Measurements from ENCODE around the gene DGKA. TPM values are rescaled to one million over a fixed set of nuclear protein-coding genes. Genes with fewer than 3 reads are reported as not detected.
"Not testable (repeated sequence)": the region's sequence is repeated elsewhere in the genome, so short reads cannot be mapped to it uniquely, and the experiment has no call there.

Gene DGKA
- polyA plus RNA-seq, 1 donor from 2014 or later = 114 TPM

- no peaks in the 10 kb centered on the region for H3K27me3 Mint-ChIP-seq
- H3K9me3 Mint-ChIP-seq = no peaks in the 10 kb centered on the region
- no peaks in the 10 kb centered on the region for H3K36me3 Mint-ChIP-seq
- no peak overlapping the region for H3K27ac Mint-ChIP-seq
- H3K4me3 Mint-ChIP-seq = peak overlapping the region in 2 of 4 donors; percentile 22 to 76
- H3K4me1 Mint-ChIP-seq = peaks cover 13 to 24% (median 22%) of the 10 kb centered on the region in 3 donors
Observed at GRCh38 chr12:55970775-55971174, 39.8 kb downstream of the DGKA start.

DNA sequence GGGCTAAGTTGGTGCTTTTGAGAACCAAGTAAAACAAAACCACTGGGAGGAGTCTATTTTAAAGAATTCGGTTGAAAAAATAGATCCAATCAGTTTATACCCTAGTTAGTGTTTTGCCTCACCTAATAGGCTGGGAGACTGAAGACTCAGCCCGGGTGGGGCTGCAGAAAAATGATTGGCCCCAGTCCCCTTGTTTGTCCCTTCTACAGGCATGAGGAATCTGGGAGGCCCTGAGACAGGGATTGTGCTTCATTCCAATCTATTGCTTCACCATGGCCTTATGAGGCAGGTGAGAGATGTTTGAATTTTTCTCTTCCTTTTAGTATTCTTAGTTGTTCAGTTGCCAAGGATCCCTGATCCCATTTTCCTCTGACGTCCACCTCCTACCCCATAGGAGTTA is 41.1 kb downstream of the DGKA start:
- peaks cover 9 to 22% (median 12%) of the 10 kb centered on the region in 3 donors for H3K4me1 Mint-ChIP-seq
- H3K4me3 Mint-ChIP-seq = peak overlapping the region in 2 of 4 donors; percentile 26 to 50
- H3K9me3 Mint-ChIP-seq = no peaks in the 10 kb centered on the region
- no peaks in the 10 kb centered on the region for H3K27me3 Mint-ChIP-seq
- H3K27ac Mint-ChIP-seq = no peak overlapping the region
- no peaks in the 10 kb centered on the region for H3K36me3 Mint-ChIP-seq

DNA sequence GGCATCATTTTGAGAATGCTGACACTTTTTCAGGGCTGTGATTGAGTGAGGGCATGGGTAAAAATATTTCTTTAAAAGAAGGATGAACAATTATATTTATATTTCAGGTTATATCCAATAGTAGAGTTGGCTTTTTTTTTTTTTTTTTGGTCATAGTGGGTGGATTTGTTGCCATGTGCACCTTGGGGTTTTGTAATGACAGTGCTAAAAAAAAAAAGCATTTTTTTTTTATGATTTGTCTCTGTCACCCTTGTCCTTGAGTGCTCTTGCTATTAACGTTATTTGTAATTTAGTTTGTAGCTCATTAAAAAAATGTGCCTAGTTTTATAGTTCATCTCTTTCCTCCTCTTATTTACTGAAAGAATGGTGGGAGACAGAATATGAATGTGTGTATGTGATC is 41.5 kb downstream of the DGKA start:
- Mint-ChIP-seq H3K9me3 (no peaks in the 10 kb centered on the region), H3K4me3 (peak overlapping the region in 2 of 4 donors; percentile 26 to 50), H3K4me1 (peaks cover 8 to 21% (median 11%) of the 10 kb centered on the region in 3 donors), H3K36me3 (no peaks in the 10 kb centered on the region), H3K27me3 (no peaks in the 10 kb centered on the region), H3K27ac (no peak overlapping the region)

DNA sequence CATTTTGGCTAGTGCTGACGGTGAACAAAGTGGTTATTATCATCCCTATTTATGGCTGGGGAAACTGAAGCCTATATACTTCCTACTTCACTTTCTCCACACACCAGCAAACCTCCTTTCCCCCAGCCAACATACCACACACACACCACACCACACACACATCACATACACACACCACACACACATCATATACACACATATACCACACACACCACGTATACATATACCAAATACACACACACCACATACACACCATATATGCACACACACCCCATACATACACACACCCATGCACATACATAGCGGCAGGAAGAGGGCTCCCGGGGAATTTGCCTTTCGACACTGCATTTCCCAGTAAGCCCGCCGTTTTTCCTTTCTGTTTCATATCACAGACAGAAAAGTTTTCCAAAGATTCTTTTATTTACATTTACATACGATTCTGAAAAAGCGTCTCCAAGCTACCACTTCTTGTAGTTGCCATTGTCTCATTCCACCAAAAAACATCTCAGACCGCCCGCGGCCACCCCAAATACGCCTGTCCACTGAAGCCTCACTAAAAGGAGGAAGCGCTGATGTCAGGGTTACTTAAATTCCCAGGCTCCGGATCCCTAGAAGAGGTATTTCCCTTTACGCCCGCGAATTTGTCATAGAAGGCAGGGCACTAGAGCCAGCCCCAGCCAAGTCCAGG is 42.1 kb downstream of the DGKA start:
- Mint-ChIP-seq H3K27me3 (no peaks in the 10 kb centered on the region), H3K36me3 (no peaks in the 10 kb centered on the region), H3K4me3 (no peak overlapping the region), H3K4me1 (peaks cover 4 to 19% (median 5%) of the 10 kb centered on the region in 3 donors), H3K27ac (no peak overlapping the region), H3K9me3 (no peaks in the 10 kb centered on the region)

- no peaks in the 10 kb centered on the region for H3K27me3 Mint-ChIP-seq
- no peak within 1 kb of the TSS for H3K27ac Mint-ChIP-seq
- H3K36me3 Mint-ChIP-seq = no peaks in the 10 kb centered on the region
- peaks cover 0 to 20% (median 3%) of the 10 kb centered on the region in 3 donors for H3K4me1 Mint-ChIP-seq
- no peaks in the 10 kb centered on the region for H3K9me3 Mint-ChIP-seq
- no peak within 1 kb of the TSS for H3K4me3 Mint-ChIP-seq
Observed at GRCh38 chr12:55973599-55974307, 42.8 kb downstream of the DGKA start, which contains the start of gene RAB5B. Gene RAB5B (plus strand): TSS chr12:55974078. CDS start chr12:55986961, 12,883 bp downstream.

GRCh38 chr12:55974308-55974730 is 43.4 kb downstream of the DGKA start:
- H3K4me3 Mint-ChIP-seq = no peak overlapping the region
- H3K4me1 Mint-ChIP-seq = peaks cover 4 to 23% (median 5%) of the 10 kb centered on the region in 3 donors
- no peaks in the 10 kb centered on the region for H3K27me3 Mint-ChIP-seq
- no peak overlapping the region for H3K27ac Mint-ChIP-seq
- H3K36me3 Mint-ChIP-seq = no peaks in the 10 kb centered on the region
- no peaks in the 10 kb centered on the region for H3K9me3 Mint-ChIP-seq

DNA sequence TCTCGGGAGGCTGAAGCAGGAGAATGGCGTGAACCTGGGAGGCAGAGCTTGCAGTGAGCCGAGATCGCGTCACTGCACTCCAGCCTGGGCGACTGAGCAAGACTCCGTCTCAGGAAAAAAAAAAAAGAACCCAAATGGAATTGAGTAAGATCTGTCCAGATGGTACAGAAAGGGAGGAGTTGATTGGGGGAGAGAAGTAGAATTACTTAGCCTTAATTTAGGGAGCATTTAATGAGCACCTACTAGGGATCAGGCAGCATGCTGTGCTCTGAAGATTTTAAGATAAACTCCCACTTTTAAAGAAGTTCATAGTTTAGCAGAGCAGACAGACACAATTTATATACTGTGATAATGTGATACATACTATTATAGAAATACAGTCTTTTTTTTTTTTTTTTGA is 47.4 kb downstream of the DGKA start:
- H3K9me3 Mint-ChIP-seq = no peaks in the 10 kb centered on the region
- peaks cover 15 to 28% (median 19%) of the 10 kb centered on the region in 3 donors for H3K4me1 Mint-ChIP-seq
- no peak overlapping the region for H3K27ac Mint-ChIP-seq
- H3K27me3 Mint-ChIP-seq = no peaks in the 10 kb centered on the region
- H3K36me3 Mint-ChIP-seq = peaks cover 1% of the 10 kb centered on the region
- H3K4me3 Mint-ChIP-seq = peak overlapping the region in 1 of 4 donors; percentile 17

DNA sequence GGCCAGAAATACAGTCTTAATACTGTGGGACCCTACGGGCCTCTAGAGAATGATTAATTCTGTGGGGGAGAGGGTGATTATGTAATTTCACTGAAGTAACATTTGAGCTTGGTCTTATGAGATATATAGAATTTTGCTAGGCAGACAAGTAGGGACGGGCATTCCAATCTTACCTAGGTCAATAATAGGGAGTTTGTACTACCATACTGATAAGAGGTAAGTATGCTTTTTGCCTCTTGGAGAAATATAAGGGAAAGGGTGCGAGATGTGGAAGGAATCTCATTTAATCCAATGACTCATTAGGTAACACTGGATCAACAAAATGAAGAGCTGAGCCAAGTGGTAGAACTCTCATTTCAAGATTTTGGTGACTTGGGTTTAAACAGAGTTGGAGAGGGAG is 48.1 kb downstream of the DGKA start:
- Mint-ChIP-seq H3K36me3 (peaks cover 1% of the 10 kb centered on the region), H3K9me3 (no peaks in the 10 kb centered on the region), H3K27ac (no peak overlapping the region), H3K4me3 (peak overlapping the region in 1 of 4 donors; percentile 44), H3K27me3 (no peaks in the 10 kb centered on the region), H3K4me1 (peaks cover 18 to 32% (median 21%) of the 10 kb centered on the region in 3 donors)

- Mint-ChIP-seq H3K4me1 (peaks cover 23 to 25% (median 24%) of the 10 kb centered on the region in 3 donors), H3K4me3 (peak overlapping the region in 1 of 4 donors; percentile 37)
- H3K36me3 Mint-ChIP-seq, H3K9me3 Mint-ChIP-seq, H3K27me3 Mint-ChIP-seq, H3K27ac Mint-ChIP-seq: not testable (repeated sequence)
Observed at GRCh38 chr12:55981882-55982281, 50.9 kb downstream of the DGKA start.

GRCh38 chr12:55982319-55982936 is 51.5 kb downstream of the DGKA start:
- peak overlapping the region in 2 of 4 donors; percentile 51 to 58 for H3K4me3 Mint-ChIP-seq
- peak overlapping the region in 1 of 3 donors; percentile 50 for H3K27ac Mint-ChIP-seq
- H3K9me3 Mint-ChIP-seq = no peaks in the 10 kb centered on the region
- no peaks in the 10 kb centered on the region for H3K27me3 Mint-ChIP-seq
- H3K36me3 Mint-ChIP-seq = peaks cover 1% of the 10 kb centered on the region
- H3K4me1 Mint-ChIP-seq = peaks cover 22 to 25% (median 24%) of the 10 kb centered on the region in 3 donors

- peaks cover 1% of the 10 kb centered on the region for H3K36me3 Mint-ChIP-seq
- H3K27ac Mint-ChIP-seq = peak overlapping the region; percentile 16 to 74 (median 59)
- H3K4me1 Mint-ChIP-seq = peaks cover 17 to 25% (median 24%) of the 10 kb centered on the region in 3 donors
- no peaks in the 10 kb centered on the region for H3K27me3 Mint-ChIP-seq
- H3K9me3 Mint-ChIP-seq = no peaks in the 10 kb centered on the region
- H3K4me3 Mint-ChIP-seq = peak overlapping the region in 3 of 4 donors; percentile 57 to 69 (median 63)
Observed at GRCh38 chr12:55983232-55983842, 52.4 kb downstream of the DGKA start.

GRCh38 chr12:55984861-55985260 is 53.9 kb downstream of the DGKA start:
- Mint-ChIP-seq H3K27ac (no peak overlapping the region), H3K4me1 (peaks cover 13 to 18% (median 18%) of the 10 kb centered on the region in 3 donors), H3K4me3 (no peak overlapping the region), H3K36me3 (peaks cover 1% of the 10 kb centered on the region), H3K9me3 (no peaks in the 10 kb centered on the region), H3K27me3 (no peaks in the 10 kb centered on the region)

GRCh38 chr12:55985341-55985740 is 54.4 kb downstream of the DGKA start:
- Mint-ChIP-seq H3K27me3 (no peaks in the 10 kb centered on the region), H3K27ac (no peak overlapping the region), H3K4me1 (peaks cover 13 to 18% (median 18%) of the 10 kb centered on the region in 3 donors), H3K4me3 (peak overlapping the region in 1 of 4 donors; percentile 12), H3K36me3 (peaks cover 1% of the 10 kb centered on the region), H3K9me3 (no peaks in the 10 kb centered on the region)

- not testable (repeated sequence) for H3K4me3 Mint-ChIP-seq, H3K27ac Mint-ChIP-seq, H3K36me3 Mint-ChIP-seq, H3K27me3 Mint-ChIP-seq, H3K9me3 Mint-ChIP-seq
- peaks cover 13 to 18% (median 15%) of the 10 kb centered on the region in 3 donors for H3K4me1 Mint-ChIP-seq
Observed at GRCh38 chr12:55985976-55986375, 55.0 kb downstream of the DGKA start.

DNA sequence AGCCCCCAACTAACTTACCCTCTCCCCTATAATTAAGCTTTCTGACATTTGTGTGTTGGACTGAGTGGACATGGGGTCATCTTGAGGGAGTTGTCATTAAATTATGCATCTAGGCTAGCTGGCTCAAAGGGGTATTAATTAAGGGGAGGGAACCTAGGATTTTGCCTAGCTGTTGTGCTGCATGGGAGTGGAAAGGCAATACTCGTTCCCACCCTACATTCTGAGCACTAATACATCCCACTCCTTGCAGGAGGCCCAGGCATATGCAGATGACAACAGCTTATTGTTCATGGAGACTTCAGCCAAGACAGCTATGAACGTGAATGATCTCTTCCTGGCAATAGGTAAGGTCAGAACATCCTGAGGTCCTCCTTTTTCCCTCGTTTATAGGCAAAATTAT is 60.1 kb downstream of the DGKA start:
- no peak overlapping the region for H3K4me3 Mint-ChIP-seq
- no peaks in the 10 kb centered on the region for H3K27me3 Mint-ChIP-seq
- peaks cover 2 to 3% (median 2%) of the 10 kb centered on the region in 3 donors for H3K4me1 Mint-ChIP-seq
- no peaks in the 10 kb centered on the region for H3K36me3 Mint-ChIP-seq
- no peaks in the 10 kb centered on the region for H3K9me3 Mint-ChIP-seq
- H3K27ac Mint-ChIP-seq = no peak overlapping the region

Data from IgD-negative memory B cell (primary cell).